ENCODE data around the gene SLC7A8.

DNA sequence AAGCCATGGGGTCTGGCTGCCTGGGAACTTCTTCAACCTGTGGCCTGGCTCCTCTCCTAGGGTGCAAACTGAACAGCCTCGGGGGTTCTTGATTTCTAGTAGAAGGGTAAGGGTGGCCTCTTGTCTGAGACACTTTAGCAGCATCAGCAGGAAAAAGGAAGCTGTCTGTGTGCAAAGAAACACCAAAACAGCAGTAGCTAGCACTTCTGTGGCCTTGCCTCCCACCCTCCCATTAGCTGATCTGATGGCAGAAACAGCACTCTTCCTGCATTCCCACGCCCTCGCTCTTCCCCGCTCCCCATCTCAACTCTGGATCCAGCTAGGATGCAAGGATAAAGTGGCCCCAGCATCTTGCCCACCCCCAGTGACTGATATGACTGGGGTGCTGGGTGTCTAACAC is 20.7 kb downstream of the SLC7A8 start:
- no peak for TF ChIP-seq POLR2A (IDR thresholded peaks at IDR 0.05)
- TF ChIP-seq, protein P1, sequence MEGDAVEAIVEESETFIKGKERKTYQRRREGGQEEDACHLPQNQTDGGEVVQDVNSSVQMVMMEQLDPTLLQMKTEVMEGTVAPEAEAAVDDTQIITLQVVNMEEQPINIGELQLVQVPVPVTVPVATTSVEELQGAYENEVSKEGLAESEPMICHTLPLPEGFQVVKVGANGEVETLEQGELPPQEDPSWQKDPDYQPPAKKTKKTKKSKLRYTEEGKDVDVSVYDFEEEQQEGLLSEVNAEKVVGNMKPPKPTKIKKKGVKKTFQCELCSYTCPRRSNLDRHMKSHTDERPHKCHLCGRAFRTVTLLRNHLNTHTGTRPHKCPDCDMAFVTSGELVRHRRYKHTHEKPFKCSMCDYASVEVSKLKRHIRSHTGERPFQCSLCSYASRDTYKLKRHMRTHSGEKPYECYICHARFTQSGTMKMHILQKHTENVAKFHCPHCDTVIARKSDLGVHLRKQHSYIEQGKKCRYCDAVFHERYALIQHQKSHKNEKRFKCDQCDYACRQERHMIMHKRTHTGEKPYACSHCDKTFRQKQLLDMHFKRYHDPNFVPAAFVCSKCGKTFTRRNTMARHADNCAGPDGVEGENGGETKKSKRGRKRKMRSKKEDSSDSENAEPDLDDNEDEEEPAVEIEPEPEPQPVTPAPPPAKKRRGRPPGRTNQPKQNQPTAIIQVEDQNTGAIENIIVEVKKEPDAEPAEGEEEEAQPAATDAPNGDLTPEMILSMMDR (IDR thresholded peaks at IDR 0.05), result no peak

All from tibial nerve (tissue), 3 donors.